Measurements from ENCODE around the gene MYRFL. TPM values are rescaled to one million over a fixed set of nuclear protein-coding genes. Genes with fewer than 3 reads are reported as not detected.
"Not testable (repeated sequence)": the region's sequence is repeated elsewhere in the genome, so short reads cannot be mapped to it uniquely, and the experiment has no call there.

The MYRFL gene
- polyA plus RNA-seq, 1 of the 3 experiments (the other 2 are of a cell fraction), result not detected

GRCh38 chr12:69844836-69845235 is 19.8 kb downstream of the MYRFL start:
- Histone ChIP-seq H3K27me3 (ENCODE audit: insufficient read depth) (no peaks in the 10 kb centered on the region), H3K79me2 (ENCODE audit: insufficient read depth) (no peaks in the 10 kb centered on the region), H3K4me2 (no peak overlapping the region), H2AFZ (ENCODE audit: low read depth) (no peak overlapping the region), H3K36me3 (replicated peaks in 1 of 2; ENCODE audit: control insufficient read depth in 1 of 2, insufficient read depth in 2 of 2, low read length in 1 of 2) (no peaks in the 10 kb centered on the region), H3K4me1 (ENCODE audit: control insufficient read depth in 1 of 2, insufficient read depth in 2 of 2, low read depth in 1 of 2, low read length in 1 of 2) (no peaks in the 10 kb centered on the region), H3K9me3 (no peaks in the 10 kb centered on the region), H4K20me1 (ENCODE audit: insufficient read depth) (no peaks in the 10 kb centered on the region), H3K4me3 (ENCODE audit: low read depth in 2 of 2, low read length in 1 of 2) (no peak overlapping the region), H3F3A (replicated peaks; ENCODE audit: insufficient read depth) (no peaks in the 10 kb centered on the region), H3K9ac (no peak overlapping the region), H3K9me2 (no peaks in the 10 kb centered on the region), H3K27ac (ENCODE audit: low read depth in 2 of 2, low read length in 1 of 2) (no peak overlapping the region)
- TF ChIP-seq GATA2 (CRISPR knock-in tag; IDR thresholded peaks at IDR 0.05) (no peak), FOXJ3 (CRISPR knock-in tag; IDR thresholded peaks at IDR 0.05) (no peak)
- POLR2A ChIA-PET, result no interaction called here
- CTCF ChIA-PET, result no interaction called here
- no peak for DNase-seq
- WGBS (ENCODE audit: low lambda C conversion rate), result 53% methylated on average over 4 of the region's 4 CpGs

- Histone ChIP-seq H3K9me3 (no peaks in the 10 kb centered on the region), H3K4me3 (ENCODE audit: low read depth in 2 of 2, low read length in 1 of 2) (no peak overlapping the region), H3K27ac (ENCODE audit: low read depth in 2 of 2, low read length in 1 of 2) (no peak overlapping the region), H3K9ac (no peak overlapping the region), H3K4me2 (no peak overlapping the region), H3K79me2 (ENCODE audit: insufficient read depth) (no peaks in the 10 kb centered on the region), H3F3A (replicated peaks; ENCODE audit: insufficient read depth) (no peaks in the 10 kb centered on the region), H3K9me2 (no peaks in the 10 kb centered on the region), H3K36me3 (replicated peaks in 1 of 2; ENCODE audit: control insufficient read depth in 1 of 2, insufficient read depth in 2 of 2, low read length in 1 of 2) (no peaks in the 10 kb centered on the region), H3K27me3 (ENCODE audit: insufficient read depth) (no peaks in the 10 kb centered on the region), H4K20me1 (ENCODE audit: insufficient read depth) (no peaks in the 10 kb centered on the region), H2AFZ (ENCODE audit: low read depth) (no peak overlapping the region), H3K4me1 (ENCODE audit: control insufficient read depth in 1 of 2, insufficient read depth in 2 of 2, low read depth in 1 of 2, low read length in 1 of 2) (no peaks in the 10 kb centered on the region)
- POLR2A ChIA-PET, result no interaction called here
- DNase-seq, result no peak
- CTCF ChIA-PET, result interaction anchor here (0.9 kb wide), 1 partner anchor 743 kb away, joined by 3 read pairs; no protein-coding TSS in a partner anchor
- no peak for TF ChIP-seq TCF12 (IDR thresholded peaks at IDR 0.05)
Measured at GRCh38 chr12:69846976-69847375, 21.9 kb downstream of the MYRFL start.

- Histone ChIP-seq H4K20me1 (ENCODE audit: insufficient read depth) (no peaks in the 10 kb centered on the region), H3F3A (replicated peaks; ENCODE audit: insufficient read depth) (peaks cover 3% of the 10 kb centered on the region), H3K36me3 (replicated peaks in 1 of 2; ENCODE audit: control insufficient read depth in 1 of 2, insufficient read depth in 2 of 2, low read length in 1 of 2) (no peaks in the 10 kb centered on the region), H3K27me3 (ENCODE audit: insufficient read depth) (no peaks in the 10 kb centered on the region), H3K4me3 (ENCODE audit: low read depth in 2 of 2, low read length in 1 of 2) (no peak overlapping the region), H3K4me2 (no peak overlapping the region), H3K79me2 (ENCODE audit: insufficient read depth) (no peaks in the 10 kb centered on the region), H2AFZ (ENCODE audit: low read depth) (no peak overlapping the region), H3K9me2 (no peaks in the 10 kb centered on the region), H3K9ac (no peak overlapping the region), H3K27ac (ENCODE audit: low read depth in 2 of 2, low read length in 1 of 2) (no peak overlapping the region), H3K9me3 (0 out of 2 replicates have a peak, but pooled peaks cover 4% of the 10 kb centered on the region), H3K4me1 (ENCODE audit: control insufficient read depth in 1 of 2, insufficient read depth in 2 of 2, low read depth in 1 of 2, low read length in 1 of 2) (no peaks in the 10 kb centered on the region)
- ChIA-PET POLR2A (no interaction called here), CTCF (no interaction called here)
- TF ChIP-seq RCOR1 (IDR thresholded peaks at IDR 0.05; ENCODE audit: low read length) (no peak), TAF1 (IDR thresholded peaks at IDR 0.05; ENCODE audit: borderline replicate concordance, low read depth, low read length) (no peak), RAD21 (IDR thresholded peaks at IDR 0.05; ENCODE audit: low read length) (no peak), FOXJ3 (CRISPR knock-in tag; IDR thresholded peaks at IDR 0.05) (no peak), EZH2phosphoT487 (IDR thresholded peaks at IDR 0.05; ENCODE audit: borderline replicate concordance, low read depth) (no peak), GABPA (IDR thresholded peaks at IDR 0.05; ENCODE audit: low read depth) (no peak), CTCF (IDR thresholded peaks at IDR 0.05) (no peak)
- no peak for DNase-seq
- WGBS (ENCODE audit: low lambda C conversion rate), result 51% methylated on average over 2 of the region's 2 CpGs
Measured at GRCh38 chr12:69851976-69852375, 26.9 kb downstream of the MYRFL start.

- 86% methylated on average over 13 of the region's 61 CpGs for WGBS (ENCODE audit: low lambda C conversion rate)
- not testable (repeated sequence) for DNase-seq
Measured at GRCh38 chr12:69853176-69853961, 28.3 kb downstream of the MYRFL start.

More at GRCh38 chr12:69853176-69853961, 28.3 kb downstream of the MYRFL start:
- H3K9ac ChIP-seq; H3K36me3 ChIP-seq (replicated peaks in 1 of 2; ENCODE audit: control insufficient read depth in 1 of 2, insufficient read depth in 2 of 2, low read length in 1 of 2); H3K4me2 ChIP-seq; H3K9me2 ChIP-seq; H4K20me1 ChIP-seq (ENCODE audit: insufficient read depth); H3K27ac ChIP-seq (ENCODE audit: low read depth in 2 of 2, low read length in 1 of 2); H3K79me2 ChIP-seq (ENCODE audit: insufficient read depth); H2AFZ ChIP-seq (ENCODE audit: low read depth); CTCF ChIA-PET; POLR2A ChIA-PET; H3K27me3 ChIP-seq (ENCODE audit: insufficient read depth); H3F3A ChIP-seq (replicated peaks; ENCODE audit: insufficient read depth); H3K4me3 ChIP-seq (ENCODE audit: low read depth in 2 of 2, low read length in 1 of 2); H3K4me1 ChIP-seq (ENCODE audit: control insufficient read depth in 1 of 2, insufficient read depth in 2 of 2, low read depth in 1 of 2, low read length in 1 of 2): not testable (repeated sequence)
- H3K9me3 ChIP-seq, result peaks cover 12% of the 10 kb centered on the region; the same call in 1 of the 2 replicates

Data from SK-N-SH (cell line).